NCI-H187 (cell line): ENCODE data around the gene FAT3.
A peak's percentile ranks its signal among the peaks of the same experiment; 100 is the strongest.

Source experiments
- DNase-seq, 2 experiments: peaks; one replicate each; lab custom pipeline; 2025; lab: John Stamatoyannopoulos, UW

Gene FAT3

GRCh38 chr11:92224407-92225124, at the start of gene FAT3:
FAT3 (plus strand) TSS chr11:92224818; CDS start chr11:92352113, 127,295 bp downstream.
- peak; percentile 11 to 30 for DNase-seq

- DNase-seq = no peak
Observed at GRCh38 chr11:92179017-92179670, 45.5 kb upstream of the FAT3 start.

GRCh38 chr11:92180226-92180625, 44.4 kb upstream of the FAT3 start:
- DNase-seq = no peak

GRCh38 chr11:92180664-92181251, 43.9 kb upstream of the FAT3 start:
- DNase-seq = no peak

GRCh38 chr11:92190535-92191206, 33.9 kb upstream of the FAT3 start:
- DNase-seq = no peak

- no peak for DNase-seq
Observed at GRCh38 chr11:92192141-92192540, 32.5 kb upstream of the FAT3 start.

- no peak for DNase-seq
Observed at GRCh38 chr11:92198268-92198667, 26.4 kb upstream of the FAT3 start.

GRCh38 chr11:92199991-92200390, 24.6 kb upstream of the FAT3 start:
- no peak for DNase-seq

- DNase-seq = no peak
Observed at GRCh38 chr11:92204731-92205130, 19.9 kb upstream of the FAT3 start.

- DNase-seq = no peak
Observed at GRCh38 chr11:92206441-92206840, 18.2 kb upstream of the FAT3 start.

- no peak for DNase-seq
Observed at GRCh38 chr11:92211576-92212167, 12.9 kb upstream of the FAT3 start.

GRCh38 chr11:92212530-92212929, 12.1 kb upstream of the FAT3 start:
- no peak for DNase-seq

GRCh38 chr11:92216789-92217188, 7.8 kb upstream of the FAT3 start:
- DNase-seq = no peak

GRCh38 chr11:92219476-92219875, 5.1 kb upstream of the FAT3 start:
- DNase-seq = no peak

- DNase-seq = no peak
Observed at GRCh38 chr11:92222701-92223100, 1.9 kb upstream of the FAT3 start.

- DNase-seq = no peak
Observed at GRCh38 chr11:92224054-92224406, 588 bp upstream of the FAT3 start.

- DNase-seq = no peak
Observed at GRCh38 chr11:92225125-92225567, 528 bp downstream of the FAT3 start.

GRCh38 chr11:92225568-92226330, 1.1 kb downstream of the FAT3 start:
- DNase-seq = peak in 1 of 2 experiments; percentile 22

GRCh38 chr11:92226331-92227229, 2.0 kb downstream of the FAT3 start:
- DNase-seq = no peak

- no peak for DNase-seq
Observed at GRCh38 chr11:92227230-92227814, 2.7 kb downstream of the FAT3 start.
